Daoy (cell line): ENCODE results near the gene LAPTM5. TPM values are rescaled to one million over a fixed set of nuclear protein-coding genes. Genes with fewer than 3 reads are reported as not detected.

Experiments
- DNase-seq: peaks from one replicate; pipeline ENCODE4 v3.0.0-alpha.2; 2015; ENCODE audit warnings: low read depth
- total RNA-seq: library from RNA; depleted of rRNA; stranded (reverse); fragments of >200 nt; shearing (Covaris generic); gene quantifications from 2 replicates; pipeline ENCODE4 v1.2.3, GENCODE V29; 2014

The LAPTM5 gene
- total RNA-seq, 1 experiment from 2014 or later: 2.7 TPM

DNA sequence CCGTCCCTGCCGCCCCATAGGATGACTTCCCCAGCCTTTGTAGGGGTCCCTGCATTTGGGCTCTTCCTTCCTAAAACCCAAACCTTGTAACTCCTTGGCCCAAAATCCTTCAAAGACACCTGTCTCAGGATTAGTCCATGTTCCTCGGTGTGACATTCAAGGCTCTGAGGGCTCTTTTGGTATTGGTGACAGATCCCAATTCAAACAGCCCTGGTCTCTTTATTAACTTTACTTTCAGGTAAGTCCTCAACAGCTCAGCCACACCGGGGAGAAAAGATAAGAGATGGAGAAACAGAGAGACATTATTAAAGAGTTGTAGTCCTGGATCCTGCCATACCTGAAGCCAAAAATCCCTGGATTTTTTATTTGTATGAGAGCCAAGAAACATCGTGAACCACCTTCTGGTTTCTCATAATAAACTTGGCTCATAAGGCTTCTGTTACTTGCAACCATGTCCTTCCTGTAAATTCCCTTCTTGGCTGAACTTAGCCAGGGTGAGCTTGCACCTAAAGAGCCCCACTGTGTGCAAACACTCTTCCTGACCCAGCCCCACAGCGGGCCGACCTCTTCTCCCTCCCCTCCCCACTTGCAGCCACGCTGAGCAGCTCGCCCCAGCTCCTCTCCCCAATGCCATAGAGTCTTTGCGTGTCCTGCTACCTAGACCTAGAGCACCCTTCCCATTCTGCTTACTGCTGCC is 26.3 kb downstream of the LAPTM5 start:
- no peak for DNase-seq

DNA sequence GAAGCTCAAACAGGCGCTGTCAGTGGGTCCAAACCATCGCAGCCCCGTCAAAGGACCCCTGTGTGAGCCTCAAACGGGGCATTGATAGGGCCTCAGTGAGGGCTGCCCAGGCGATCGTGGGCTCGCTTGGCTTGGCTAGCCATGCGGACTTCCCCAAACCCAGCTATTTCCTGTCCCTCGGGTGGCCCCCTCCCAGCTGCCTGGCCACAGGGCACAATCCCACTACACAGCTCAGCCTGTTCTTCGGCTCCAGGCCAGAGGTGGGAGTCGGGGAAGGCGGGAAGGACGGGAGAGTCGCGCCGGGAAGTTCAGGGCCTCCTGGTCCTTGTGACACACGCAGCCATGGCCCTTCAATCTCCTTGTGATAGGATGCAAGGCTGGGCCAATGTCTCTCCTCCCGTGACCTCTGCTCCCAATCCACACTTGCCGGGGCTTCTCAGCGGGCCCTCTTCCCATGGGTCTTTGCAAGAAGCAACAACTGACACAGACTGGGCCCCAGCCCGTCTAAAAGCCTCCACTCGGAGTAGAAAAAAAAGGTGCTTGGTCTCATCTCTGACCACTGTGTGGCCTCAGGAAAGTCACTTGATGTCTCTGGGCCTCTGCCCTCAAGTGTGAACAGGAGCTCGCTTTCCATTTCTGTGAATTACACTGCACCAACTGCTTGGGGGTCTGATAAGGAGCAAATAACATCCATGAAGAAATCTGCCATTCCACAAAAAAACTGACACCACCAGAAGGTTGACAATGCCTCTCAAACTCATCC is 27.0 kb downstream of the LAPTM5 start:
- DNase-seq: peak; percentile 43

DNA sequence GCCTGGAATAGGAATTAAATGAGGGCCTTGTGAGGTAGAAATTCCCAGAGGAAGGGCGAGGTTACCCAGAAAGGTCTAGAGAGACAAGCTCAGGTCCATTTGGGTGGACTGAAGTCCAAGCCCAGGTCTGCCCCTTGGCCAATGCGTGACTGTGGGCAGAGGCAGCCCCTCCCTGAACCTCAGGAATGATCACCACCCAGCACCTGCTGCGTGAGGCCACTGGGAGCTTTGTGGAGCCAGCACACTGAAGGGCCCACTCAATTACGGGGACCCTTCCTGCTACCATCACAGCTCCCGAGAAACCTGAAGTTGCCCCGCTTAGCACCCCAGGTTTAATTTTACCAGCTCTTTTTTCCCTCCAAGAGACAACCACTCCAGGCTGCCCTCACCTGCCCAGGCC is 27.7 kb downstream of the LAPTM5 start:
- DNase-seq: no peak

DNA sequence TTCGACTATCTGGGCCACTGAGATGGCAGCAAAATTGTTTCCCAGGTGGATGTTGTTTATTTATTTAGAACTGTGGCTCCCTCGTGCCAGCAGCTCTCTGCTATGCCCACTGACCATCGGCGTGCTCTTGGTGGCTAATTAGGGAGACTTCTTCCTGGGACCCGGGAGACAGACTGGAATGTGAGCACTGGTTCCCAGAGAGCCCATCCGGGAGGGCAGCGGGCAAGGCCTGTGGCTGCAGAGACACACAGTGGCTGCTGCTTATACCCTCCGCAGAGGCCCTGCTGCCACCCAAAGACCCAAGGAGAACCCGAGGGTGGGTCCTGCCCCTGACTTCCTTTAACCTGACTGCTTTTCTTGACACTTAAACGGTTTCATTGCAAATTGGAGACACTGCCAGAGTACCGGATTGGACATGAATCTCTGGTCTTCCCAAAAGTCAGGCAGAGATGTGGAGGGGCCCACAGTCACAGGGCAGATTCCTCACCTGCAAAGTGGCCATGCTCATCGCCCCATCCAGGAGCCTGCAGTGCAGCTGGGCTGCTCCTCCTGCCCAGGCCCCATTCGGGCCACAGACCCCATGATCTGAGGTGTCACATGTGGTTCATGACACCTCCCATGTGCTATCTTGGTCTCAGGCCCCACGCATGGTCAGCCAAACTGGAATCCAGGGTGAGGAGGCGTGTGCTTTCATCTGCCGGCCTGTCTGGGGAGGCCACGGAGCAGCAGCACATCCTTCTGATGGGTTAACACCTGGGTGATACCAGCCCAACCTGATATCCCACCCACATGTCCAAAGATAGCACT is 28.5 kb downstream of the LAPTM5 start:
- no peak for DNase-seq

DNA sequence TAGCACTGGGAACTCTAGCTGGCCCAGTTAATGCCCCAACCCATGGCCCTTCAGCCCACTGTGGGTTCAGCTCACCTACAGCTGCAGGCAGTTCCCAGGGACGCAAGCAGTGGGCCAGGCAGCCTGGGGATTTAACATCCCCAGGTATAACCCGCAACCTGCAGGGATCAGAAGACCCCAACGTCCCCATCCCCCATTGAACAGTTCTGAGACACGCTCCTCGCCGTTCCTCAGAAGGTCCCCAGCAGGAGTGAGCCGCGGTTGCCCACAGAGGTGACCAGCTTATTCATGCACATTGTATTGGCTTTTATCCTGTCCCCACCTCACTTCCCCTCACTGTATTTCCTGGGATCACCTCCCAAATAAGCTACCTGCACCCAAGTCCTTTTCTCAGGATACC is 29.2 kb downstream of the LAPTM5 start:
- no peak for DNase-seq

DNA sequence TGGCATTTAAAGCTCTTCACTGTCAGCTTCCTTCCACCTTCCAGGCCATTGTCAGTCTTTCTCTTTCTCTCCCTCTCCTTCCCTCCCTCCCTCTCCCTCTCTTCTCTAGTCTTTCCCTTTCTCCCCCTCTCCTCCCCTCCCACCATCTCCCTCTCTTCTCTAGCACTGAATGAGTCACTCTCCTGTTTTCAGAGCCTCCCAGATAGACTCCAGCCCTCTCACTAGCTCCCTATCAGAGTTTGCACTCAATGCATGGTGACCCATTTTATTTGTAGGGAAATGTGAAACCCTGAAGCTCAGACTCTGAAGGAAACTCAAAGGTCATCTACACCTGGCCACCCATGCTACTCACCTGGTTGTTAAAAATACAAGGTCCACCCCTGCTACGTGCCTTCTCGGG is 29.8 kb downstream of the LAPTM5 start:
- DNase-seq: peak; percentile 75

DNA sequence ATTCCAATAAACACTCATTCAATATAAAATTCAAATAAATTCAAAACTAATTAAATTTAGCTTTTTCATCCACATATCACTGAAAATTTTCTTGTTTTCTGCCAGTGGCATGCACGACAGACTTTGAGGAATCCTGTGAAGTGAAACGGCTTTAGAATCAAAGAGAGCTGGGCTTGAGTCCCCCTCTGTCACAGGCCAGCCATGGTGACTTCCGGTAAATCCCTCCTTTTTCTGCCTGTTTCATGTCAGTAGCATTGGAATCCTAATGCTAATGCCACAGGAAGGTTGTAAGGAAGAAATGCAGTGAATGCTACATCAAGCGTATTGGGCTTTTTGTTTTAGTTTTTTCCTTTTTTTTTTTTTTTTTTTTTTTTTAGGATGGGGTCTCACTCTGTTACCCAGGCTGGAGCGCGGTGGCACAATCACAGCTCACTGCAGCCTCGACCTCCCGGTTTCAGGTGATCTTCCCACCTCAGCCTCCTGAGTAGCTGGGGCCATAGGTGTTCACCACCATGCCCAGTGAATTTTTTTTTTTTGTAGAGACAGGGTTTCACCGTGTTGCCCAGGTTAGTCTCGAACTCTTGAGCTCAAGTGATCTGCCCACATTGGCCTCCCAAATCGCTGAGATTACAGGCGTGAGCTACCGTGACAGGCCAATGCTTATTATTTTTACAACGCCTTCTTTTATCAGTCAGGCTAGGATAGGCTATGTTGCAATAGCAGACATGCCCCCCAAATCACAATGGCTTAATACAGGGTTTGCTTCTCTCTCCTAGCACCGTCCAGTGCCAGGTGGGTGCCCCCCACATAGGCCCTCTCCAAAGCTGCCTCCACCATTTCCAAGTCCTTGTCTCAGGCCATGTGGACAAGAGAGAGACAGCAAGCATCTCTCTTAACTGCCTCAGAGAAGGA is 30.5 kb downstream of the LAPTM5 start:
- DNase-seq: no peak

DNA sequence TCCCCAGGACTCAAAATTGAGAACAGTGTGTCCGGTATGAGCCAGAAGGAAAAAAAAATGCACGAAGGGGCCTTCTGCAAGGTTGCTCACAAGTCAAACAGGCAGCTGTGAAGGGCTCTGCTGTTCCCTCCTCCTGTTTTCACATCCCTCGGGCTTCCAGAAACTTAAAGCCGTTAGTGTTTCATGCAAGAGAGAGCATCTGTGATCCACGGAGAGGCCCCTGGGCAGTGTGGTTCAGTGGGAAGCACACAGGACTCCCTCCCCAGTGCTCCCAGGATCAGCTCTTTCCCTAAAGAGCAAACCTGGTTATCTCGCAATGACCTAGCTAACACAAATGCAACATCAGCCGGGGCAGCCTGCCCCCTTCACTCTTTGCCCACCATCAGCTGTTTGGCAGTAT is 31.3 kb downstream of the LAPTM5 start:
- no peak for DNase-seq

DNA sequence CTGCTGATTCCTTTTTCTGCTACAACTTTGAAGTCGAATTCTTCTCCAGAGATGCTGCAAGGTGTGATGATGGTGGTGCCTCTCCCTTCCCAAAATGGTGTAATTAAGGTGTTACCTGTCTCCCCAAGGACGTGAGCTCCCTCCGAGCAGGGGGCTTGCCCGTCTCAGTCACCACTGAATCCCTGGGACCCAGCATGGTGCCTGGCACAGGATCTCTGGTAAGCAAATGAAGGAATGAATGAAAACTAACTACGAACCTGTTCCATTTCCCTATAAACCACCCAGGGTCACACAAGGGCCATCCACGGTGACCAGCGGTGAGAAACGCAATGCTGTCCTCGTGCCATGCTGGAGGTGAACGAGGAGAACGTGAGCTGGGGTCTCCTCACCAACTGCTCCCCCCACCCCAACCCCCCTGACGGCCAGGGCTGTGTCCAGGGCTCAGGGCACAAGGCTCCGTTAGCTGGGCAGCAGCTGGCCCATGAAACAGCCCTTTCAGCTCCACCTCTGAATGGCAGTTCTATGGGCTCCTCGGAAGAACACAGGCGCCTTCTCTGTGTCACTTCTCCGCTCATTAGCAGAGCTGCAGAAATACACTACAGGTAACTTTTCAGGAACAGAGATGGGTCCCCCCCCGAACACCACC is 32.0 kb downstream of the LAPTM5 start:
- no peak for DNase-seq

DNA sequence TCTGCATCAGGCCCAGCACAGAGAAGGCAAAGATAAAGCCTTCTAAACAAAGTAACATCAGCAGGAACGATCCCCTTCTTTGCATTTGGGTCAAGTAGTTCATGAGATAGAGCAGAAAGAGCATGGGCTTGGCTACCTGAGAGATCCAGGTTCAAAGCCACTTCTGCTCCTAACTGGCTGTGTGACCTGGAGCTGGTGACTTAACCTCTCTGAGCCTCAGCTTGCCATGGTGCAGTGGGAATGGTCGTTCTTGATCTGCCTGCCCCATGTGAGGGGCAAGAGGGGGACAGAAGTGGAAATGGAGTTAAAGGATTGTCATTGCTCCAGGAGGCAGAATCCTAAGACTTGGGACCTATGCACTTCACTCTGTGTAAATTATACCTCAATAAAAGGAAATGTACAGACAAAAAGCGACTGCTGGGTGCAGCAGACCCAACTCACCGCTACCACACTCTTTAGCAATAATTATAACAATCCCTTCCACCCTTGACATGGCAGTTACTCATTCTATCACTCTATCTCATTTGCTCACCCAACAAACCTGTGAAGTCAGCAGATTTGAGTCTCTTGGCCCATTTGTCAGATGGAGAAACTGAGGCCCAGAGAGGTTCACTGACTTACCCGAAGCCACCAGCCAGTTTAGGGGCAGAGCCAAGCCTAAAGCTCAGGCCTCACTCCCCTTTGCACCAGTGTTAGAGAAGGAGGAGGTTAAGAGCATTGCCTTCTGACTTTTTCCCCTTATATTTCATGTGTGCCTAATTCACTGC is 32.7 kb downstream of the LAPTM5 start:
- DNase-seq: no peak

DNA sequence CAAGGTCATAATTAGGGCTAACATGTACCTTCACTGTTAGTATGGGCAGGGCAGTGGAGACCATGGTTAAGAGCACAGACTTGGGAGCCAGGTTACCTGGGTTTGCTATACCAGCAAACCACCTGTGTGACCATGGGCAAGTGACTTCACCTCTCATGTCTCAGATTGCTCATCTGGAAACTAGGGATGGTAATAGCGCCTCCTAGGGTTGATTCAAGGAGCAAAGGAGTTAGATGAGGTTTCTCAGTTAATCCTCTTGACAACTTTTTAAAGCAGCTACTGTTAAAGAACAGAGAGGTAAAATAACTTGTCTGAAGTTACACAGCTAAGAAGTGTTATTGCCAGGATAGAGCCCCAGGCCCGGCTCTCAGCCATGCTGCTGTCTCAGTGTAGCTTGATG is 33.4 kb downstream of the LAPTM5 start:
- no peak for DNase-seq

DNA sequence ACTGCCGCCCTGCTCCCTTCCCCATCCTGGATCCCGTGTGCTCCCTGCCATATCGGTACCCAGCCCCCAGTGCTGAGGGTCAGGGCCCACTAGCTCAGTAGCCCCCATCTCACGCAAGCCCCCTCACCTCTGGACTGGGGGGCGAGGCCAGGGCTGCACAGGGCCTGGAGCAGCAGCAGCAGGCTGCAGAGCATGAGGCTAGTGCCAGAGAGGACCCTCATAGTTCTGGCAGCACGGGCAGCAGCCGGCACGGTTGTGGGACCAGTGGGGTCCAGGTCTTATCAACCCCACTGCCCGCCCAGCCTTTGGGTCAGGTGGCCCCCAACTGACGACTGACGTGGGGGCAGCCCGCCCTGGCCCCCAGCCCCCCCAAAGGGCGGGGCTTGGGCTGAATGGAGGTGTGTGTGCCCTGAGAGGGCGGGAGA is 34.2 kb downstream of the LAPTM5 start, which contains the start of gene MATN1:
Gene MATN1, minus strand, starts transcription at position 255 of the 425 bp plus-strand sequence. Its CDS starts 34 bp downstream, at position 221.
- no peak for DNase-seq

DNA sequence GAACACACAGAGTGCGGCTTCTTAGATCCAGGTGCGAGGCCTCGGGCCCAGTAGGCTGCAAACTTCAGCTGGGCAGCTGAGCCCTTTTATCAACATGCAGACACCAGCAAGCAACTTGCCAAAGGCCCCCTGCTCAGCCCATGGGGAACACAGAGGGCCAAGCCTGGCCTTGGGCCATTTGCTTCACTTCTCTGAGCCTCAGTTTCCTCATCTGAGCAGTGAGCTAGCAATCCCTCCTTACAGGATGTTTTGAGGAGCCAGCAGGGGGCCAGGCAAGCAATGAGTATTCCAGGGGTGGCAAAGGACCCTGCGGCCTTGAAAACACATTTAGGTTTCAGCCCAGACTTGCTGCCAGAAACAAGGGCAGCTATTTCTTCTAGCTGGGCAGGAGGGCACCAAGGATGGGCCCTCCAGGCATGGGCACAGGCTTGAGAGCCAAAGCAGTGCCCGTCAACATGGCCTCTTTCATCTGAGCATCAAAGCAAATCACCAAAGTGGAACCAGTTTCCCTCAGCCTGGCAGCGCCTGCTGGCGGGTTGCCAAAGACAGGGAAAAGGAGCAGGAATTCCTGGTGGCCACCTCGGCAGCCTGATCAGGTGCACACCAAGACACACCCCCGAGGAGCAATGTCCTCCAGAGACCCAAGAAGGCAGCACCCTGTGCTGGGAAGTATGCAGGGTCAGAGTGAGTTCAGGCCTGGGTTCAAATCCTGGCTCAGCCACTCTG is 35.6 kb downstream of the LAPTM5 start:
- DNase-seq: no peak

DNA sequence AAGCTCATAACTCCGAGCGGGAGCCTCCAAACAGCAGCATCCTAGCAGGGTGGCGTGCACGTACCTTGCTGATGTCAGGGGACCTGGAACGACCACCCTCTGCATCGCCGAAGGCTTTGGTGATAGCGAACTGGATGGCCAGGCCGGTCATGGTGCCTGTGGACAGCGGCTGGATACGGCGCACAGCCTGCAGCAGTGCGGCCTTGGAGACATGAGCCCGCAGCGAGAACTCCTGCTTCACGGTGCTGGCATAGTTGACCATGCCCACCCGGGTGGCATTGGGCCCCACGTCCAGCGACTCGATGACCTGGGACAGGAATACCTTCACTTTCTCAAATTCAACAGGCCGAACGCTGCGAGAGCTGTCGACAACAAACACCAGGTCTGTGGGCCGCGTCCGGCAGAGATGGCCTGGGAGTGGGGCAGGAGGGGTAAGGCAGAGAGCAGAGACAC is 36.2 kb downstream of the LAPTM5 start:
- no peak for DNase-seq

DNA sequence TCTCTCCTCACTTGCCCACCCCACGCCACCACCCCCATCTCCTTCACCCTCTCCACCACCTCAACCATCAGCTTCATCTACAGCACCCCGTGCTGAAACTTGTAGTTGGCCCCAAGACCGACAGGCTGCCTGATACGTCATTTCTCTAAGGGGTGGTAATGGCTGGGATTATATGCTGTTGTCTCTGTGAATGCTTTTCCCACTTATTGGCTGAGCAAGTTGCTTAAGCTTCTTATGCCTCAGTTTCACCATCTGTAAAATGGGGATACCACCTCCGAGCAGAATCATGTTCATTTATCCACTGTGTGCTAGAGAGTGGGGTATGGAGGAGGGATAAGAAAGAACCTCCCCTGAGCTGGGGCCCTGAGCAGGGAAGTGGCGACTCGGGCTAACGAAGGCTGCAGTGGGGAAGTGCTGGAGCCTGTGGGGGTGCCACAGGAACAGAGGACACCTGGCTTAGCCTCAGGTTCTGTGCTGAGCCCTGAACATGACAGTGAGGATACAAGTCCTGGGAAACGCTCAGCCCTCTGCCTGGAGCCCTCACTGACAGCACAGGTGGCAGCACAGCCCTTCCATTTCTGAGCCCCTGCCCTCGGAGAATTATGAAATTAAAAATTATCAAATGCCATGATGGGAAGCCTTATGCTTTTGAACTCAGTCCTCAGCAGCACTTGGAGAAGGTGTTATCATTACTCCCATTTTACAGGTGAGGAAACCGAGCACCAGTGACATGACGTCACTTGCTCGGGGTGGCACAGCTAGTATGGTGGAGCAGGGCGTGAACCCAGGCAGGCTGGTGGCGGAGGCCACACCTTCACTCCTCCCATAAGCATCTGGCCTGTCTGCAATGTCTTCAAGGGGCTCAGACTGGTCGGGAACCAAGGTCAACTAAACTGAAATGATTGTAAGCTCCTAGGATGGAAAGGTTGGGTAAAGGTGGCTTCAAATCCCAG is 37.0 kb downstream of the LAPTM5 start:
- DNase-seq: no peak

DNA sequence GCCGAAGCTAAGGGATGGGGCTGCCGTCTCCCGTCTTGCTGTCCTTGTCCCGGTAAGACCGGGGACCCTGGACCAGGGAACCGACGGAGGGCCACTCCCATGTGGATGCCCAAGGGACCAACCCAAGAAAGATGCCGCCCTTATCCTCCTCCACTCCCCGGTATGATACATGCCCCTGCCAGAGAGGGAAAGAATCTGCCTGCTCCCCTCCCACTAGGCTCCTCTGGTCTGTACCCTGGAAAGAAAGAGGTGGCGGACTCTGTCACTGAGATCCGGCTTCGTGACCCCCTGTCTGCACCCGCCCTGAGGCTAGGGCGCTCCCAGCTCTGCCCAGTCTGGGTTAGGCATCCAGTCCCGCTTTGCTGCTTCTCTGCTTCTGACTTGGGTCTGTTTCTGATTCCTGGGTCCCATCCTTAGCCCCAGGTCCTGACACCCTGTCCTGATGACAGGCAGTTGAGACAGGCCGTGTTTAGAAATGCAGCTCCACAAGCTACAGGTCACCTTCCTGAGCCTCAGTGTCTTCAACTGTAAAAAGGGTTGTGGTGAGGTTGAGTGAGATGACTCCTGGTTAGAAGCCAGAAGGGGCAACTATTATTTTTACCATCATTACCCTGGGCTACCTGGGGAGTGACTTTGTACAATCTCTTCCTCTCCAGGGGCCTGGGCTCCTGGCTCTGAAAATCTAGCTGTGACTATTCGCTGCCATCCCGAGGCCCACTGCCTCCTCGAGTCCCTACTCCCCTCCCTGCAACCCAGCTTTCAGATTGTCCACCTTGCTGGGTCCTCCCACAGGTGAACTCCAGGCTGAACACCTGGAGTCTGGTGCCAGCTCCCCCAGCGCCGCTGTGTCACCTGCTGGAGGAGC is 37.9 kb downstream of the LAPTM5 start:
- DNase-seq: peak; percentile 86
